Esophagus squamous epithelium (tissue), 5 donors: ENCODE measurements around the gene RGS2. TPM values are rescaled to one million over a fixed set of nuclear protein-coding genes. Genes with fewer than 3 reads are reported as not detected.

Experiments
- DNase-seq: peaks from one replicate; lab custom pipeline; 2025; lab: John Stamatoyannopoulos, UW
- H3K27ac ChIP-seq, 4 donors: fragments of 200-600 bp; sonication (generic); one replicate each; pipeline ENCODE4 v1.5.1; 2016 to 2019; ENCODE audit warnings: mild to moderate bottlenecking in 1 of 4
- H3K27me3 ChIP-seq, 4 donors: fragments of 200-600 bp; sonication (generic); 1 replicate in 3 of 4; 2 replicates in 1 of 4; pipeline versions ENCODE4 v1.5.1 to v1.6.0; 2017 to 2021; ENCODE audit warnings: antibody characterized with exemption in 1 of 4
- H3K36me3 ChIP-seq, 3 donors: fragments of 200-600 bp; sonication (generic); one replicate each; pipeline ENCODE4 v1.5.1; 2016 to 2019
- H3K4me1 ChIP-seq, 3 donors: fragments of 200-600 bp; sonication (generic); one replicate each; pipeline ENCODE4 v1.5.1; 2017 to 2019
- H3K4me3 ChIP-seq, 4 donors: fragments of 200-600 bp; sonication (generic); 1 replicate in 3 of 4; 2 replicates in 1 of 4; pipeline ENCODE4 v1.5.1; 2016 to 2019; ENCODE audit warnings: mild to moderate bottlenecking in 2 of 4, moderate library complexity in 1 of 4
- H3K9me3 ChIP-seq, 3 donors: fragments of 200-600 bp; sonication (generic); one replicate each; pipeline ENCODE4 v1.5.1; 2016 to 2019
- POLR2A ChIP-seq, 4 donors: fragments of 450-650 bp; IDR thresholded peaks; one replicate each; pipeline ENCODE4 v1.6.1; 2017; ENCODE audit warnings: antibody characterized with exemption in 4 of 4, mild to moderate bottlenecking in 4 of 4, moderate library complexity in 3 of 4
- WGBS, 2 donors: methylation state at CpG; one replicate each; pipeline ENCODE4 v1.1.5; 2018; 5-methylcytosine and 5-hydroxymethylcytosine counted together
- intact Hi-C: fragments of 100-400 bp; cut with DNase I; formaldehyde crosslinking; loops from one replicate; pipeline ENCODE4 v1.15.0; 2022
- total RNA-seq, 4 donors: library from RNA; depleted of rRNA; stranded (reverse); fragments of >200 nt; gene quantifications; one replicate each; pipeline ENCODE4 v1.1.0, GENCODE V29; 2016
- TF ChIP-seq, protein P1 (sequence below), 6 experiments: fragments of 450-650 bp in 4 of 6; fragments of 200-600 bp in 2 of 6; sonication (generic) in 2 of 6; IDR thresholded peaks; one replicate each; pipeline ENCODE4 v1.5.1; 2016 to 2019; ENCODE audit warnings: antibody characterized with exemption in 6 of 6, mild to moderate bottlenecking in 4 of 6, moderate library complexity in 4 of 6
- donor health status: DM: yes; HTN: yes; CAD: no.

RGS2 gene
- total RNA-seq, 4 donors from 2014 or later, result 7.9 to 115 (median 26.6) TPM

DNA sequence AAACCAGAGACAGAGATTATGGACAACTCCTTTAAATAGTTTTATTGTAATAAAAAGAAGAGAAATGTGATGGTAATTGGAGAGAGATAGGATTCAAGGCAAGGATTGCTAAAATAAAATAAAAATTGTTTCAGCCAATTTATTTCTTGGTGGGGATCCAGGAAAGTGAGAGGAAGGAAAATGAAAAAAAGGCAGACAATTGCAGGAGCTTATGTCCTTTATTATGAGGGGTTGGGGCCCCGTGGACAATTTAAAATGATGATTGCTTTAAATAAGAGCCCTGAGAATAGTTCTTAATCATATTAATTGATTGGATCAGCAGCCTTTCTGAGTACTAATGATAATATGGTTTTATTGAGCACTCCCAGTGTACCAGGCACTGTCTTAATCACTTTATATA is 40.2 kb downstream of the RGS2 start:
- Histone ChIP-seq H3K27me3 (no peaks in the 10 kb centered on the region), H3K4me3 (no peak overlapping the region), H3K27ac (no peak overlapping the region), H3K36me3 (no peaks in the 10 kb centered on the region), H3K4me1 (peaks cover 0 to 10% (median 0%) of the 10 kb centered on the region in 3 donors), H3K9me3 (no peaks in the 10 kb centered on the region)
- DNase-seq, result no peak
- TF ChIP-seq, protein P1, sequence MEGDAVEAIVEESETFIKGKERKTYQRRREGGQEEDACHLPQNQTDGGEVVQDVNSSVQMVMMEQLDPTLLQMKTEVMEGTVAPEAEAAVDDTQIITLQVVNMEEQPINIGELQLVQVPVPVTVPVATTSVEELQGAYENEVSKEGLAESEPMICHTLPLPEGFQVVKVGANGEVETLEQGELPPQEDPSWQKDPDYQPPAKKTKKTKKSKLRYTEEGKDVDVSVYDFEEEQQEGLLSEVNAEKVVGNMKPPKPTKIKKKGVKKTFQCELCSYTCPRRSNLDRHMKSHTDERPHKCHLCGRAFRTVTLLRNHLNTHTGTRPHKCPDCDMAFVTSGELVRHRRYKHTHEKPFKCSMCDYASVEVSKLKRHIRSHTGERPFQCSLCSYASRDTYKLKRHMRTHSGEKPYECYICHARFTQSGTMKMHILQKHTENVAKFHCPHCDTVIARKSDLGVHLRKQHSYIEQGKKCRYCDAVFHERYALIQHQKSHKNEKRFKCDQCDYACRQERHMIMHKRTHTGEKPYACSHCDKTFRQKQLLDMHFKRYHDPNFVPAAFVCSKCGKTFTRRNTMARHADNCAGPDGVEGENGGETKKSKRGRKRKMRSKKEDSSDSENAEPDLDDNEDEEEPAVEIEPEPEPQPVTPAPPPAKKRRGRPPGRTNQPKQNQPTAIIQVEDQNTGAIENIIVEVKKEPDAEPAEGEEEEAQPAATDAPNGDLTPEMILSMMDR (IDR thresholded peaks at IDR 0.05), result no peak
- TF ChIP-seq POLR2A (IDR thresholded peaks at IDR 0.05), result no peak
- intact Hi-C loops, result no loop called here
- 9 to 38% methylated on average over 1 of the region's 1 CpG for WGBS, 2 donors

DNA sequence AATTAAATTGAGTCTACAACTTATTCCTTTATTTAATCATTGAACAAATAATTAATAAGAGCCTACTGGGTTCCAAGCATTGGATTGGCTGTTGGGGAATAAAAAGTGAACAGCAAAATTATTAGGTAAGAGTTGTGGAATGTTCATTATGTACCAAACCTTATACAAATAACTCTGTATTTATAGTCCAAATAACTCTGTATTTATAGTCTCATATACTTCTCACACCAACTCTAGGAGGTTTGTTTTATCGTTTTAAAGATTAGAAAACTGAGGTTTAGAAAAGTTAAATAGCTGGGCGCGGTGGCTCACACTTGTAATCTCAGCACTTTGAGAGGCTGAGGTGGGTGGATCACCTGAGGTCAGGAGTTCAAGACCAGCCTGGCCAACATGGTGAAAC is 40.6 kb downstream of the RGS2 start:
- 57 to 85% methylated on average over 3 of the region's 3 CpGs for WGBS, 2 donors
- DNase-seq, result no peak
- intact Hi-C loops, result no loop called here

DNA sequence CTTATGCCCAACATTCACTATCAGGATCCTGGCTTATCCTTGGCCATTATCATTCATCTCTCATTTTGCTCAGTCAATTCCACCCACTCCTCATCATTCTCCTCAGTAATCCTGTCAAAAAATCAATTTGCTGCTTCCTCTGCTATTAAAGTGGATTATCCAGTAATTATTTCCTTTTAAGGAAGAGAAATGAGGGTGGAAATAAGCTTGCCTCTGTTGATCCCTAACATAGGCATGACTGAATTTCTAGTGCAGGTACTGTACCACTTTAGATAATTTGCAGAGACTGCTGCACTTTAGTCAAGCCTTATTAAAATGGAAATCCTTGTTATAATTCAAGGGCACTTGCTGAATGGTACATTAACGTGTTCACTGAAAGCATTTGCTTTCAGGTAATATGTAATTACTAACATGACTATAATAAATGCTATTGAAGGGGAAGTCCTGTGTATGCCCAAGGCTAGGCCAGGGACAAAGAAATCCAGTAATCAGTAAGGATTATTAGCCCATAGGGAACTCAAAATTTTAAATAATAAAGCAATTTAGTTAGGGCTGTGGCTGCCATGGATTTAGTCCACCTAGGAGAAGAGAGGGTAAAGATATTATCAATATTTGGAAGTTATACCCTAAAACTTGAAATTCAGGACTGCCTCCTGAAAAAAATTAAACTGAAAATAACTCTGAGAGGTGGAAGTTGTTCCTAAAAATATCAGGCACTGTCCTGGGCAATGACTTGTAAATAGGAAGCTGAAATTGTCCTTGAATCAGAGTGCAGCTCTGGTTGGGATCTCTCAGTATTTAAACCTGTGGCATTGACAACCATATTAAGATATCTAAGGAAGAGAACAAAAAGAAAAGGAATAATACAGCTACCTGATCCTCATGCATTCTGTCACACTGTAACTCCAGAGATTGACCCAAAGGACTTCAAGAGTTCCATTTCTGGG is 43.4 kb downstream of the RGS2 start:
- intact Hi-C loops, result no loop called here
- 0% methylated on average over 1 of the region's 1 CpG for WGBS, 2 donors
- Histone ChIP-seq H3K27ac (no peak overlapping the region), H3K9me3 (no peaks in the 10 kb centered on the region), H3K4me1 (peaks cover 0 to 4% (median 0%) of the 10 kb centered on the region in 3 donors), H3K36me3 (no peaks in the 10 kb centered on the region), H3K27me3 (no peaks in the 10 kb centered on the region), H3K4me3 (no peak overlapping the region)
- DNase-seq, result no peak
- TF ChIP-seq POLR2A (IDR thresholded peaks at IDR 0.05), result no peak
- TF ChIP-seq, protein P1 (IDR thresholded peaks at IDR 0.05), result no peak

More for the DNA sequence above, 40.6 kb downstream of the RGS2 start:
- Histone ChIP-seq H3K9me3 (no peaks in the 10 kb centered on the region), H3K27ac (no peak overlapping the region), H3K4me1 (peaks cover 0 to 10% (median 0%) of the 10 kb centered on the region in 3 donors), H3K4me3 (no peak overlapping the region), H3K36me3 (no peaks in the 10 kb centered on the region), H3K27me3 (no peaks in the 10 kb centered on the region)
- TF ChIP-seq POLR2A (IDR thresholded peaks at IDR 0.05), result no peak
- TF ChIP-seq, protein P1 (IDR thresholded peaks at IDR 0.05), result no peak

DNA sequence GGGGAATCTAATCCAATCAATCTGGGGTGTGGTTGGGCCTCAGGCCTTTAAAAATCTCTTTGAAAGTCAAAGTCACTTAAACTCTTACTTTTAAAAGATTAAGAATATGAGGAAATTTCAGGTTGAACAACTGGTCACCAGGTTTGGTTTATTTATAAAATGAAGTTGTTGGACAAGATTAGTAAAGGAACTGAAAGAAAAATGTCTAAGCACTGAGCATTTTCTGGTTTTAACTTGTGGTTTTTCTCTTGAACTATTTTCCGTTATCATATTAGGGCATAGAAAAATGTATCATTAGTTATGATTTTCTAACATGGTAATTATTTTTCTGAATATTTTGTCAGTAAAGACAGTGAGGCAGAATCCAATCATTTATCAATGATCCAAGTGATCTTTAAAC is 49.6 kb downstream of the RGS2 start:
- H3K4me3 ChIP-seq, result no peak overlapping the region
- no peaks in the 10 kb centered on the region for H3K27me3 ChIP-seq
- TF ChIP-seq, protein P1 (IDR thresholded peaks at IDR 0.05), result no peak
- TF ChIP-seq POLR2A (IDR thresholded peaks at IDR 0.05), result no peak
- 57 to 68% methylated on average over 1 of the region's 1 CpG for WGBS, 2 donors
- no peak overlapping the region for H3K27ac ChIP-seq
- DNase-seq, result no peak
- no peaks in the 10 kb centered on the region for H3K9me3 ChIP-seq
- H3K36me3 ChIP-seq, result no peaks in the 10 kb centered on the region
- intact Hi-C loops, result no loop called here
- H3K4me1 ChIP-seq, result peaks cover 0 to 17% (median 0%) of the 10 kb centered on the region in 3 donors

DNA sequence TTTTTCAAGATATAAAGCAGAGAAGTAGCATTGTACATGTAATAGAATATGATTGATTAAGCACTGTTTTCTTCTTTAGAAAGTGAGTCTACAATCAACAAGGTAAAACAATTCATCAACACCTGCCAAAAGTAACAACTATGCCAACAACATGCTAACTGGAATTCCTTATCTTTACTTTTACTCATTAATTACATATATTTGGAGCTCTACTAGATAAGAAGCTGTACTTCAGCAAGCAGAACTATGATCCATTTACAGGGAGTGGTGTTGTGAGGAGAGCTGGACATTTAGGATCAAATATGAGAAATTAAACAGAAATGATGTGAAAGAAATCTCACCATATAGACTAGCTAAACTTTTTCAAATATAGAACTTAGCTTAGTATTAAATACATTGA is 51.0 kb downstream of the RGS2 start:
- Histone ChIP-seq H3K4me1 (peaks cover 0 to 17% (median 0%) of the 10 kb centered on the region in 3 donors), H3K9me3 (no peaks in the 10 kb centered on the region), H3K4me3 (no peak overlapping the region), H3K27me3 (no peaks in the 10 kb centered on the region), H3K36me3 (no peaks in the 10 kb centered on the region), H3K27ac (no peak overlapping the region)
- TF ChIP-seq, protein P1 (IDR thresholded peaks at IDR 0.05), result no peak
- TF ChIP-seq POLR2A (IDR thresholded peaks at IDR 0.05), result no peak
- intact Hi-C loops, result no loop called here
- no peak for DNase-seq
